Endothelial cell (in vitro differentiated cells): ENCODE measurements around the gene SPHK2. TPM values are rescaled to one million over a fixed set of nuclear protein-coding genes. Genes with fewer than 3 reads are reported as not detected.

ENCODE experiments used
- DNase-seq: peaks from one replicate; pipeline ENCODE4 v3.0.0; 2021; ENCODE audit warnings: low spot score
- H3K27ac Mint-ChIP-seq: one replicate; pipeline ENCODE4 v1.8.0; 2021; ENCODE audit warnings: mixed read lengths, inconsistent platforms; ENCODE audit not compliant: unreplicated experiment
- H3K27me3 Mint-ChIP-seq: one replicate; pipeline ENCODE4 v1.8.0; 2021; ENCODE audit warnings: mild to moderate bottlenecking, moderate library complexity, mixed read lengths, inconsistent platforms; ENCODE audit not compliant: unreplicated experiment
- H3K36me3 Mint-ChIP-seq: one replicate; pipeline ENCODE4 v1.8.0; 2021; ENCODE audit warnings: mild to moderate bottlenecking, low read depth, mixed read lengths, inconsistent platforms; ENCODE audit not compliant: unreplicated experiment
- H3K4me1 Mint-ChIP-seq: one replicate; pipeline ENCODE4 v1.8.0; 2021; ENCODE audit warnings: mild to moderate bottlenecking, mixed read lengths, inconsistent platforms; ENCODE audit not compliant: unreplicated experiment
- H3K4me3 Mint-ChIP-seq: one replicate; pipeline ENCODE4 v1.8.0; 2021; ENCODE audit warnings: mild to moderate bottlenecking, mixed read lengths, inconsistent platforms; ENCODE audit not compliant: unreplicated experiment
- H3K9me3 Mint-ChIP-seq: one replicate; pipeline ENCODE4 v1.8.0; 2021; ENCODE audit warnings: mixed read lengths, inconsistent platforms; ENCODE audit not compliant: unreplicated experiment
- CTCF ChIP-seq: fragments of 200-600 bp; sonication (generic); IDR thresholded peaks from one replicate; pipeline ENCODE4 v1.5.0; 2021; ENCODE audit warnings: antibody characterized with exemption; ENCODE audit not compliant: unreplicated experiment
- long read RNA-seq: library from polyadenylated mRNA; unstranded; transcript quantifications from one replicate; pipeline ENCODE4 v2.0.0, GENCODE V29; 2020; ENCODE audit not compliant: unreplicated experiment
- total RNA-seq: library from RNA; stranded (reverse); fragmentation: NEBNext Ultra II Directional; extraction: Animal tissue kit (Norgen Biotek cat#: 25700); gene quantifications from one replicate; pipeline ENCODE4 v1.2.1, GENCODE V29; 2021; ENCODE audit not compliant: unreplicated experiment

Gene SPHK2, protein sequence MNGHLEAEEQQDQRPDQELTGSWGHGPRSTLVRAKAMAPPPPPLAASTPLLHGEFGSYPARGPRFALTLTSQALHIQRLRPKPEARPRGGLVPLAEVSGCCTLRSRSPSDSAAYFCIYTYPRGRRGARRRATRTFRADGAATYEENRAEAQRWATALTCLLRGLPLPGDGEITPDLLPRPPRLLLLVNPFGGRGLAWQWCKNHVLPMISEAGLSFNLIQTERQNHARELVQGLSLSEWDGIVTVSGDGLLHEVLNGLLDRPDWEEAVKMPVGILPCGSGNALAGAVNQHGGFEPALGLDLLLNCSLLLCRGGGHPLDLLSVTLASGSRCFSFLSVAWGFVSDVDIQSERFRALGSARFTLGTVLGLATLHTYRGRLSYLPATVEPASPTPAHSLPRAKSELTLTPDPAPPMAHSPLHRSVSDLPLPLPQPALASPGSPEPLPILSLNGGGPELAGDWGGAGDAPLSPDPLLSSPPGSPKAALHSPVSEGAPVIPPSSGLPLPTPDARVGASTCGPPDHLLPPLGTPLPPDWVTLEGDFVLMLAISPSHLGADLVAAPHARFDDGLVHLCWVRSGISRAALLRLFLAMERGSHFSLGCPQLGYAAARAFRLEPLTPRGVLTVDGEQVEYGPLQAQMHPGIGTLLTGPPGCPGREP
- 24.7 TPM for total RNA-seq
- long read RNA-seq, partial matches to known transcripts = 4 of 5 reads
- long read RNA-seq, other reads (novel, unspliced or antisense) = 0 of 5 reads

DNA sequence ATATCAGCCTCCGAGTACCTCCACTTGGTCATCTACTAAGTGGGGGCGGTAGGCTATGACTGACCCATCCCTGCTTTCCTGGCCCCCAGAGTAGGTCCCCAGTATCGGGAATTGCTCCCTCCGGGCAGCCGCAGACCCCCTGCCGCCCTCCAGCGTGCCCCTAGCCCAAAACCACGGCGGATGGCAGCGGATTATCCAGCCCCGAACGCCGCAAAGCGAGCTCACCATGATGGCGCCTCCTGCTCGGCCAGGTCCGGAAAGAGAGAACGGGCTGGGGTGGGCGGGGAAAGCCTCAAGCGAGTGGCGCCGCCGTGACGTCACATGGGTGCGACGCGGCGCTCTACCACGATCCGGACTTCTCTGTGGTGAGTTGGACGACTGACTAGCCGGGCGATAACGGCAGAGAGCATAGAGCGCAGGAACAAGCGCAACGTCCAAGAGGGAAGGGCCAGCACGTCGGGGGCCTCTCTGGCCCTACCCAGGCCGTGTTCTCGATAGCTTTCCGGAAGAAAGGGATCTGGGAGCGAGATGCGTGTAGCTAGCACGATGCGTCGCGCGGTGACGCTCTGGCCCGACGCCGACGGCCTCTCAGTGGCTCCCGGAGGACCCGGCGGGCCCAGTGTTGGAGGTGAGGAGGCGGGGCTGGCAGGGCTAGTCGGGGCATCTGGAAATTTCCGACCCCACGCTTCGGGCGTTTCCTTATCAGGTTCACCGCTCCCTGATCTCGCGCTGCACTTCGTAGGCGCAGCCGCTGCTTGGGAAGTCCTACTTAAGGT lies at the start of gene SPHK2, which contains the start of gene RPL18:
Gene SPHK2 (plus strand): TSS at position 591 of the 776 bp plus-strand sequence. CDS start 1,009 bp downstream, outside the sequence.
Gene RPL18 (minus strand): TSS at position 263 of the 776 bp plus-strand sequence. CDS start 35 bp downstream, at position 228.
- Mint-ChIP-seq H3K9me3 (no peaks in the 10 kb centered on the region), H3K36me3 (peaks cover 35% of the 10 kb centered on the region), H3K27ac (peak within 1 kb of the TSS; percentile 96), H3K4me1 (peaks cover 35% of the 10 kb centered on the region), H3K27me3 (peaks cover 12% of the 10 kb centered on the region), H3K4me3 (peak within 1 kb of the TSS; percentile 99)
- TF ChIP-seq CTCF = no peak
- peak; percentile 95 for DNase-seq

- no peaks in the 10 kb centered on the region for H3K9me3 Mint-ChIP-seq
- no peak for DNase-seq
- TF ChIP-seq CTCF = no peak
Measured at GRCh38 chr19:48569814-48570213, 49.5 kb upstream of the SPHK2 start.

GRCh38 chr19:48571378-48572162 lies 47.7 kb upstream of the SPHK2 start:
- no peak overlapping the region for H3K27ac Mint-ChIP-seq
- no peak for TF ChIP-seq CTCF

More at GRCh38 chr19:48569814-48570213, 49.5 kb upstream of the SPHK2 start:
- no peak overlapping the region for H3K4me3 Mint-ChIP-seq
- no peak overlapping the region for H3K27ac Mint-ChIP-seq
- H3K4me1 Mint-ChIP-seq = peaks cover 2% of the 10 kb centered on the region
- peaks cover 10% of the 10 kb centered on the region for H3K27me3 Mint-ChIP-seq
- no peaks in the 10 kb centered on the region for H3K36me3 Mint-ChIP-seq

GRCh38 chr19:48573163-48573505 lies 46.2 kb upstream of the SPHK2 start:
- H3K4me3 Mint-ChIP-seq = no peak overlapping the region
- H3K27ac Mint-ChIP-seq = no peak overlapping the region
- TF ChIP-seq CTCF = no peak
- H3K4me1 Mint-ChIP-seq = peaks cover 2% of the 10 kb centered on the region
- peaks cover 10% of the 10 kb centered on the region for H3K27me3 Mint-ChIP-seq
- H3K9me3 Mint-ChIP-seq = no peaks in the 10 kb centered on the region
- no peaks in the 10 kb centered on the region for H3K36me3 Mint-ChIP-seq
- DNase-seq = no peak

More at GRCh38 chr19:48571378-48572162, 47.7 kb upstream of the SPHK2 start:
- no peak overlapping the region for H3K4me3 Mint-ChIP-seq
- no peaks in the 10 kb centered on the region for H3K9me3 Mint-ChIP-seq
- no peaks in the 10 kb centered on the region for H3K36me3 Mint-ChIP-seq
- H3K27me3 Mint-ChIP-seq = peaks cover 10% of the 10 kb centered on the region
- H3K4me1 Mint-ChIP-seq = peaks cover 2% of the 10 kb centered on the region
- no peak for DNase-seq
